ENCODE data around the gene FGFBP1.

- no peak for TF ChIP-seq RAD21 (conservative IDR thresholded peaks at IDR 0.05)
- TF ChIP-seq, protein P1, sequence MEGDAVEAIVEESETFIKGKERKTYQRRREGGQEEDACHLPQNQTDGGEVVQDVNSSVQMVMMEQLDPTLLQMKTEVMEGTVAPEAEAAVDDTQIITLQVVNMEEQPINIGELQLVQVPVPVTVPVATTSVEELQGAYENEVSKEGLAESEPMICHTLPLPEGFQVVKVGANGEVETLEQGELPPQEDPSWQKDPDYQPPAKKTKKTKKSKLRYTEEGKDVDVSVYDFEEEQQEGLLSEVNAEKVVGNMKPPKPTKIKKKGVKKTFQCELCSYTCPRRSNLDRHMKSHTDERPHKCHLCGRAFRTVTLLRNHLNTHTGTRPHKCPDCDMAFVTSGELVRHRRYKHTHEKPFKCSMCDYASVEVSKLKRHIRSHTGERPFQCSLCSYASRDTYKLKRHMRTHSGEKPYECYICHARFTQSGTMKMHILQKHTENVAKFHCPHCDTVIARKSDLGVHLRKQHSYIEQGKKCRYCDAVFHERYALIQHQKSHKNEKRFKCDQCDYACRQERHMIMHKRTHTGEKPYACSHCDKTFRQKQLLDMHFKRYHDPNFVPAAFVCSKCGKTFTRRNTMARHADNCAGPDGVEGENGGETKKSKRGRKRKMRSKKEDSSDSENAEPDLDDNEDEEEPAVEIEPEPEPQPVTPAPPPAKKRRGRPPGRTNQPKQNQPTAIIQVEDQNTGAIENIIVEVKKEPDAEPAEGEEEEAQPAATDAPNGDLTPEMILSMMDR (IDR thresholded peaks at IDR 0.05; ENCODE audit: poor library complexity, severe bottlenecking): no peak
- no peak for TF ChIP-seq SMC3 (conservative IDR thresholded peaks at IDR 0.05; ENCODE audit: poor library complexity)
These were observed 43.3 kb downstream of the FGFBP1 start for GRCh38 chr4:15894921-15895916.

All from neural cell (in vitro differentiated cells).